GM15510 (cell line): ENCODE data around the gene PTPRN2.

Experiments
- POLR2A ChIP-seq: IDR thresholded peaks from 3 replicates; pipeline ENCODE4 v1.6.1; 2011; ENCODE audit warnings: borderline replicate concordance; ENCODE audit not compliant: insufficient read length; ENCODE audit errors: extremely low read depth

The PTPRN2 gene

GRCh38 chr7:158607563-158607962 lies 19.9 kb upstream of the PTPRN2 start:
- no peak for TF ChIP-seq POLR2A

GRCh38 chr7:158606671-158607424 lies 19.2 kb upstream of the PTPRN2 start:
- TF ChIP-seq POLR2A: no peak

GRCh38 chr7:158606129-158606528 lies 18.5 kb upstream of the PTPRN2 start:
- no peak for TF ChIP-seq POLR2A

- no peak for TF ChIP-seq POLR2A
These were observed 16.4 kb upstream of the PTPRN2 start for GRCh38 chr7:158603773-158604755.

GRCh38 chr7:158602905-158603772 lies 15.5 kb upstream of the PTPRN2 start:
- TF ChIP-seq POLR2A: no peak

GRCh38 chr7:158602041-158602440 lies 14.4 kb upstream of the PTPRN2 start:
- no peak for TF ChIP-seq POLR2A

- TF ChIP-seq POLR2A: no peak
These were observed 13.5 kb upstream of the PTPRN2 start for GRCh38 chr7:158601090-158601489.

GRCh38 chr7:158596745-158597144 lies 9.1 kb upstream of the PTPRN2 start:
- TF ChIP-seq POLR2A: no peak

- TF ChIP-seq POLR2A: no peak
These were observed 8.7 kb upstream of the PTPRN2 start for GRCh38 chr7:158596309-158596708.

GRCh38 chr7:158595068-158595467 lies 7.4 kb upstream of the PTPRN2 start:
- no peak for TF ChIP-seq POLR2A

- TF ChIP-seq POLR2A: no peak
These were observed 4.9 kb upstream of the PTPRN2 start for GRCh38 chr7:158592541-158592940.

GRCh38 chr7:158591944-158592343 lies 4.3 kb upstream of the PTPRN2 start:
- no peak for TF ChIP-seq POLR2A

- TF ChIP-seq POLR2A: no peak
These were observed 2.5 kb upstream of the PTPRN2 start for GRCh38 chr7:158590181-158590530.

- no peak for TF ChIP-seq POLR2A
These were observed 2.0 kb upstream of the PTPRN2 start for GRCh38 chr7:158589653-158590052.
